ENCODE data around the gene MORN3. TPM values are rescaled to one million over a fixed set of nuclear protein-coding genes. Genes with fewer than 3 reads are reported as not detected.

The MORN3 gene
- total RNA-seq, 6 experiments from 2014 or later, result 0.14 to 0.40 (median 0.23) TPM; not detected in 1

- no peaks in the 10 kb centered on the region for H3K27me3 Mint-ChIP-seq (ENCODE audit: insufficient read depth)
- H3K27ac Mint-ChIP-seq, result no peak overlapping the region
- TF ChIP-seq, protein P1, sequence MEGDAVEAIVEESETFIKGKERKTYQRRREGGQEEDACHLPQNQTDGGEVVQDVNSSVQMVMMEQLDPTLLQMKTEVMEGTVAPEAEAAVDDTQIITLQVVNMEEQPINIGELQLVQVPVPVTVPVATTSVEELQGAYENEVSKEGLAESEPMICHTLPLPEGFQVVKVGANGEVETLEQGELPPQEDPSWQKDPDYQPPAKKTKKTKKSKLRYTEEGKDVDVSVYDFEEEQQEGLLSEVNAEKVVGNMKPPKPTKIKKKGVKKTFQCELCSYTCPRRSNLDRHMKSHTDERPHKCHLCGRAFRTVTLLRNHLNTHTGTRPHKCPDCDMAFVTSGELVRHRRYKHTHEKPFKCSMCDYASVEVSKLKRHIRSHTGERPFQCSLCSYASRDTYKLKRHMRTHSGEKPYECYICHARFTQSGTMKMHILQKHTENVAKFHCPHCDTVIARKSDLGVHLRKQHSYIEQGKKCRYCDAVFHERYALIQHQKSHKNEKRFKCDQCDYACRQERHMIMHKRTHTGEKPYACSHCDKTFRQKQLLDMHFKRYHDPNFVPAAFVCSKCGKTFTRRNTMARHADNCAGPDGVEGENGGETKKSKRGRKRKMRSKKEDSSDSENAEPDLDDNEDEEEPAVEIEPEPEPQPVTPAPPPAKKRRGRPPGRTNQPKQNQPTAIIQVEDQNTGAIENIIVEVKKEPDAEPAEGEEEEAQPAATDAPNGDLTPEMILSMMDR (IDR thresholded peaks at IDR 0.05), result no peak
- no peak for DNase-seq
- H3K9me3 Mint-ChIP-seq, result no peaks in the 10 kb centered on the region
- H3K4me3 Mint-ChIP-seq, result no peak overlapping the region
- no peaks in the 10 kb centered on the region for H3K4me1 Mint-ChIP-seq (ENCODE audit: low read depth)
- 0 out of 2 replicates have a peak, but pooled peaks cover 2% of the 10 kb centered on the region for H3K36me3 Mint-ChIP-seq (ENCODE audit: low read depth)
Observed at GRCh38 chr12:121600702-121601336, 68.6 kb downstream of the MORN3 start.

Other genes starting within 250 kb of the MORN3 start
- 10 to 100 TPM; 15.4 to 24.0 (median 21.5) TPM for gene KDM2B, start 88.6 kb downstream of the MORN3 start, total RNA-seq (2021; fragmentation: NEBNext Ultra II Directional; extraction: Animal tissue kit (Norgen Biotek cat#: 25700))
- 10 to 100 TPM; 18.5 to 25.7 (median 22.0) TPM for gene ORAI1, start 43.1 kb downstream of the MORN3 start, total RNA-seq (2021; fragmentation: NEBNext Ultra II Directional; extraction: Animal tissue kit (Norgen Biotek cat#: 25700))
- gene TMEM120B, start 43.1 kb upstream of the MORN3 start, total RNA-seq (2021; fragmentation: NEBNext Ultra II Directional; extraction: Animal tissue kit (Norgen Biotek cat#: 25700)), result 10 to 100 TPM in 5 of 6 experiments, 1 to 10 TPM in 1; 9.7 to 13.8 (median 12.6) TPM
- 1 to 10 TPM; 3.2 to 4.2 (median 3.6) TPM for gene RHOF, start 124.0 kb upstream of the MORN3 start, total RNA-seq (2021; fragmentation: NEBNext Ultra II Directional; extraction: Animal tissue kit (Norgen Biotek cat#: 25700))
- 10 to 100 TPM; 18.5 to 22.0 (median 20.9) TPM for gene SETD1B, start 134.4 kb upstream of the MORN3 start, total RNA-seq (2021; fragmentation: NEBNext Ultra II Directional; extraction: Animal tissue kit (Norgen Biotek cat#: 25700))
- under 1 TPM in 4 of 6 experiments, not detected in 2; 0.14 to 0.25 (median 0.21) TPM for gene HPD, start 189.2 kb upstream of the MORN3 start, total RNA-seq (2021; fragmentation: NEBNext Ultra II Directional; extraction: Animal tissue kit (Norgen Biotek cat#: 25700))
- gene PSMD9, start 219.1 kb upstream of the MORN3 start, total RNA-seq (2021; fragmentation: NEBNext Ultra II Directional; extraction: Animal tissue kit (Norgen Biotek cat#: 25700)), result 10 to 100 TPM; 63.4 to 84.7 (median 75.1) TPM
- 1 to 10 TPM in 5 of 6 experiments, under 1 TPM in 1; 0.66 to 4.2 (median 3.3) TPM for gene CFAP251, start 248.9 kb upstream of the MORN3 start, total RNA-seq (2021; fragmentation: NEBNext Ultra II Directional; extraction: Animal tissue kit (Norgen Biotek cat#: 25700))

Measured in HFFc6 (cell line).